Endodermal cell (in vitro differentiated cells): ENCODE measurements around the gene MYO5B. TPM values are rescaled to one million over a fixed set of nuclear protein-coding genes. Genes with fewer than 3 reads are reported as not detected.
A peak's percentile ranks its signal among the peaks of the same experiment; 100 is the strongest.
"Not testable (repeated sequence)": the region's sequence is repeated elsewhere in the genome, so short reads cannot be mapped to it uniquely, and the experiment has no call there.

Source experiments
- DNase-seq: peaks from one replicate; pipeline ENCODE4 v3.0.0-alpha.2; 2017
- H3K27ac ChIP-seq: 2 replicates; pipeline ENCODE4 v1.5.1; 2013; ENCODE audit warnings: mild to moderate bottlenecking, low read depth, low read length, moderate library complexity
- H3K27me3 ChIP-seq: 2 replicates; pipeline ENCODE4 v1.6.1; 2013; ENCODE audit warnings: mild to moderate bottlenecking, low read length, moderate library complexity; ENCODE audit not compliant: insufficient read depth, control insufficient read depth, poor library complexity, severe bottlenecking
- H3K36me3 ChIP-seq: 2 replicates; pipeline ENCODE4 v1.7.0; 2013; ENCODE audit warnings: mild to moderate bottlenecking, low read length, moderate library complexity; ENCODE audit not compliant: control insufficient read depth, insufficient read depth
- H3K4me1 ChIP-seq: one replicate; pipeline ENCODE4 v1.7.0; 2013; ENCODE audit warnings: low read length; ENCODE audit not compliant: control insufficient read depth, insufficient read depth
- H3K4me3 ChIP-seq: 2 replicates; pipeline ENCODE4 v1.5.1; 2013; ENCODE audit warnings: mild to moderate bottlenecking, low read length, moderate library complexity
- H3K9ac ChIP-seq: 2 replicates; pipeline ENCODE4 v1.6.1; 2013; ENCODE audit warnings: mild to moderate bottlenecking, low read length, moderate library complexity; ENCODE audit not compliant: poor library complexity, severe bottlenecking; ENCODE audit errors: extremely low read depth
- H3K9me3 ChIP-seq: 2 replicates; pipeline ENCODE4 v1.6.1; 2013; ENCODE audit warnings: mild to moderate bottlenecking, low read length, moderate library complexity; ENCODE audit not compliant: control insufficient read depth
- H3K27ac Mint-ChIP-seq: 2 replicates; pipeline ENCODE4 v1.8.0; 2020; ENCODE audit warnings: mixed read lengths
- H3K27me3 Mint-ChIP-seq: 2 replicates; pipeline ENCODE4 v1.8.0; 2021; ENCODE audit warnings: mild to moderate bottlenecking, mixed read lengths; ENCODE audit not compliant: insufficient read depth
- H3K36me3 Mint-ChIP-seq: 2 replicates; pipeline ENCODE4 v1.8.0; 2020; ENCODE audit warnings: low read depth, mixed read lengths
- H3K4me1 Mint-ChIP-seq: 2 replicates; pipeline ENCODE4 v1.8.0; 2020; ENCODE audit warnings: mixed read lengths
- H3K4me3 Mint-ChIP-seq: 2 replicates; pipeline ENCODE4 v1.8.0; 2020; ENCODE audit warnings: mild to moderate bottlenecking, moderate library complexity, mixed read lengths
- H3K9me3 Mint-ChIP-seq: 2 replicates; pipeline ENCODE4 v1.8.0; 2020; ENCODE audit warnings: mild to moderate bottlenecking, mixed read lengths
- CTCF ChIP-seq: fragments of 200-600 bp; sonication (generic); conservative IDR thresholded peaks from 2 replicates; pipeline ENCODE4 v1.5.0; 2021; ENCODE audit warnings: antibody characterized with exemption, mild to moderate bottlenecking
- WGBS, 2 experiments: methylation state at CpG; one replicate each; pipeline versions ENCODE4 v1.1.5 to v1.1.7; 2013; ENCODE audit warnings: missing lambda C conversion rate in 2 of 2, mixed read lengths in 1 of 2; ENCODE audit not compliant: insufficient coverage in 1 of 2, insufficient read length in 1 of 2; 5-methylcytosine and 5-hydroxymethylcytosine counted together
- total RNA-seq, 2 donors: library from RNA; stranded (reverse); fragmentation: NEBNext Ultra II Directional in 1 of 2; extraction: Animal tissue kit (Norgen Biotek cat#: 25700) in 1 of 2; gene quantifications; 2 replicates in 1 of 2; 3 replicates in 1 of 2; pipeline ENCODE4 v1.2.1, GENCODE V29; 2021

MYO5B gene
- total RNA-seq, 2 donors from 2014 or later, result 12.2 to 16.8 TPM

- Histone ChIP-seq H3K27me3 (no peaks in the 10 kb centered on the region), H3K9me3 (peaks cover 46% of the 10 kb centered on the region)
- H3K36me3 Mint-ChIP-seq, result peaks cover 3% of the 10 kb centered on the region
Measured at GRCh38 chr18:50232419-50232818, 37.5 kb upstream of the MYO5B start.

GRCh38 chr18:50231621-50232020 is 36.7 kb upstream of the MYO5B start:
- Histone ChIP-seq H3K9me3 (peaks cover 47% of the 10 kb centered on the region), H3K4me1 (peaks cover 15% of the 10 kb centered on the region), H3K4me3 (peak overlapping the region; percentile 65), H3K27me3 (no peaks in the 10 kb centered on the region), H3K36me3 (no peaks in the 10 kb centered on the region), H3K27ac (no peak overlapping the region), H3K9ac (peak overlapping the region; percentile 22)
- no peak for TF ChIP-seq CTCF
- DNase-seq, result peak; percentile 84
- 59 to 69% methylated on average over 4 of the region's 4 CpGs for WGBS, 2 experiments
- H3K27ac Mint-ChIP-seq, result peak overlapping the region; percentile 69
- H3K36me3 Mint-ChIP-seq, result peaks cover 3% of the 10 kb centered on the region
- peaks cover 31% of the 10 kb centered on the region for H3K4me1 Mint-ChIP-seq
- H3K27me3 Mint-ChIP-seq, result peaks cover 7% of the 10 kb centered on the region
- peaks cover 40% of the 10 kb centered on the region for H3K9me3 Mint-ChIP-seq
- H3K4me3 Mint-ChIP-seq, result peak overlapping the region; percentile 14

More at GRCh38 chr18:50232419-50232818, 37.5 kb upstream of the MYO5B start:
- peaks cover 15% of the 10 kb centered on the region for H3K4me1 ChIP-seq
- H3K27me3 Mint-ChIP-seq, result peaks cover 7% of the 10 kb centered on the region
- peak overlapping the region; percentile 22 for H3K9ac ChIP-seq
- peak; percentile 73 for DNase-seq
- H3K27ac ChIP-seq, result peak overlapping the region; percentile 25
- no peak for TF ChIP-seq CTCF
- peaks cover 42% of the 10 kb centered on the region for H3K9me3 Mint-ChIP-seq
- no peaks in the 10 kb centered on the region for H3K36me3 ChIP-seq
- H3K4me1 Mint-ChIP-seq, result peaks cover 31% of the 10 kb centered on the region
- H3K4me3 ChIP-seq, result peak overlapping the region; percentile 65
- WGBS, 2 experiments, result 28 to 62% methylated on average over 2 of the region's 2 CpGs
- H3K4me3 Mint-ChIP-seq, result peak overlapping the region; percentile 14
- H3K27ac Mint-ChIP-seq, result peak overlapping the region; percentile 69

GRCh38 chr18:50220249-50220648 is 25.3 kb upstream of the MYO5B start:
- H3K36me3 ChIP-seq, H3K4me3 Mint-ChIP-seq, H3K4me1 Mint-ChIP-seq, H3K9ac ChIP-seq, H3K27me3 ChIP-seq, H3K27ac Mint-ChIP-seq, H3K4me1 ChIP-seq, H3K27ac ChIP-seq, DNase-seq, H3K36me3 Mint-ChIP-seq: not testable (repeated sequence)
- Histone ChIP-seq H3K9me3 (peaks cover 27% of the 10 kb centered on the region), H3K4me3 (peak overlapping the region; percentile 36)
- H3K9me3 Mint-ChIP-seq, result peaks cover 57% of the 10 kb centered on the region
- H3K27me3 Mint-ChIP-seq, result peaks cover 14% of the 10 kb centered on the region
- 91 to 93% methylated on average over 4 of the region's 4 CpGs for WGBS, 2 experiments
